Measurements from ENCODE around the gene REEP6.
"Not testable (repeated sequence)": the region's sequence is repeated elsewhere in the genome, so short reads cannot be mapped to it uniquely, and the experiment has no call there.

Gene REEP6

DNA sequence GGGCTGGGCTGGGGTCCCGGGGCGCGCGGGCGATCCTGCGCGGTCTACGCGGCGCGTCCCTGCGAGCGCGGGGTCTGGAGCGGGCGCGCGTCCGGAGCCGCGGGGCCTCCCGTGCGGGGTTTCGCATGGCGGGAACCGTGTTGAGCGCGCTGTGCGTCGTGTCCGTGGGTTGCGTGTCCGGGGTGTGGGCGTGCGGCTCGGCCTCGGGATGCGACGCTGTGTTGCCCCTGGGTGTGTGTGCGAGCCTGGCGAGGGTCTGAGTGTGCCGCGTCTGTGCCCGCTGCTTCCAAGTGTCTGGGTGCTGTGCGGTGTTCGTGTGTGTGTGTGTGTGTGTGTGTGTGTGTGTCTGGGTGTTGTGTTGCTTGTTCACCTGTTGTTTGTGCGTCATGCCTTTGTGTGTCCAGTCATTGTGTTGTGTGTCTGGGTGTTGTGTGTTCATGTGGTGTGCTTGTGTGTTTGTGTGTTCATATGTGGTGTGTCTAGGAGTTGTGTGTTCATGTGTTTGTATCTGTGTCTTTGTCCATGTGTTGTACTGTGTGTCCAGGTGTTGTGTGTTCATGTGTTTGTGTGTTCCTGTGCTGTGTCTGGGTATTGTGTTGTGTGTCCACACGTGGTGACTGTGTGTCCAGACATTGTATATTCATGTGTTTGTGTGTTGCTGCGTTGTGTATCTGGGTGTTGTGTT is 33.4 kb downstream of the REEP6 start:
- DNase-seq (ENCODE audit: low read depth), result no peak

DNA sequence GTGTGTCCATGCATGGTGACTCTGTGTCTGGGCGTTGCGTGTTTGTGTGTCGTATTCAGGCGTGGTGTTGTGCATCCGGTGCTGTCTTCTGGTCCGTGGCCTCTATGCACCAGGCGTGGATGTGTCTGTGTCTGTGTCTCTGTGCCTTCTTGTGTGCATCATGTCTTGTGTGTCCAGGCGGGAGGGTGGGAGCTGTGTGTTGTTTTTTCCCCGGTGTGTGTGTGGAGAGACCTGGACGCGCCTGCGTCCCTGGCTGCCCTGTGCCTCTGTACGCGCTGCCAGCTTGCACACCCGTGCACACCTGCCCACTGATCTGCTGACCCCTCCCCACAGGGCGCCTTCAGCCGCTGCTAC is 34.0 kb downstream of the REEP6 start:
- DNase-seq (ENCODE audit: low read depth), result no peak

DNA sequence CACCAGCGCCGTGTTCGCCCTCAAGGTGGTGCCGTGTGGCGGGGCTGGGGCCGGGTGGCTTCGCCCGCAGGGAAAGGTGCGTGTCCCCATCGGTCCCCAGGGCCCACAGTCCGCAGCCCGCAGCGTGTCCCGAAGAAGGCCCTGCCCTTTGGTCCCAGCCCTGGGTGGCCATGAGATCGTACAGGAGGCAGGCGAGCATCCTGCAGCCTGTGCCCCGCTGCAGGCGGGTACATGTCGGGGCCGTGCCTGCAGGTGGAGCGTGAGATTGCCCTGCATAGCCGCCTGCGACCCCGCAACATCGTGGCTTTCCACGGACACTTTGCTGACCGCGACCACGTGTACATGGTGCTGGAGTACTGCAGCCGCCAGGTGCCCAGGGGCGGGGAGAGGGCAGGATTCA is 34.4 kb downstream of the REEP6 start:
- no peak for DNase-seq (ENCODE audit: low read depth)

DNA sequence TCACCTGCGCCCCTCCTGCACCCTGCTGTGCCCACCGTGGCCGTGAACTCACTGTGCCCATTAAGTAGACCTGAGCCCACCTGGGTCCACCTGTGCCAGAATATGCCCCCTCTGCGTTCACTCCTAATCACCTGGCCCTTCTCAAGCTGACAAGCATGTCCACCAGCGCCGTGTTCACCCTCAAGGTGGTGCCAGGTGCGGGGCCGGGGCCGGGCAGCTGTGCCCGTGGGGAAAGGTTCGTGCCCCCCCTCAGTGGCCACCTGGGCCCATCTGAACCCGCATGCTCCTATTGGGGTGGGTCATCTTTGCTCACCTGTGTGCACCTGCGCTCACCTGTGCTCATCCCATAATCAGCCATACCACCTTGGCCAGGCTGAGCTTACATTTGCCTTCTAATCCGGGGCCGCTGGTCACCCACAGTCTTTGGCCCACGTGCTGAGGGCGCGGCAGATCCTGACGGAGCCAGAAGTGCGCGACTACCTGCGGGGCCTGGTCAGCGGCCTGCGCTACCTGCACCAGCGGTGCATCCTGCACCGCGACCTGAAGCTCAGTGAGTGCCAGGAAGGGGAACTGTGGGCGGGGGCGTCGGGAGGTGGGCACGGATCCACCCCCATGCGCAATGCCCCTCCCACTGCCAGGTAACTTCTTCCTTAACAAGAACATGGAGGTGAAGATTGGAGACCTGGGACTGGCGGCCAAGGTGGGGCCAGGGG is 35.2 kb downstream of the REEP6 start:
- DNase-seq (ENCODE audit: low read depth), result no peak

GRCh38 chr19:1526979-1527649 is 36.1 kb downstream of the REEP6 start:
- no peak for DNase-seq (ENCODE audit: low read depth)

DNA sequence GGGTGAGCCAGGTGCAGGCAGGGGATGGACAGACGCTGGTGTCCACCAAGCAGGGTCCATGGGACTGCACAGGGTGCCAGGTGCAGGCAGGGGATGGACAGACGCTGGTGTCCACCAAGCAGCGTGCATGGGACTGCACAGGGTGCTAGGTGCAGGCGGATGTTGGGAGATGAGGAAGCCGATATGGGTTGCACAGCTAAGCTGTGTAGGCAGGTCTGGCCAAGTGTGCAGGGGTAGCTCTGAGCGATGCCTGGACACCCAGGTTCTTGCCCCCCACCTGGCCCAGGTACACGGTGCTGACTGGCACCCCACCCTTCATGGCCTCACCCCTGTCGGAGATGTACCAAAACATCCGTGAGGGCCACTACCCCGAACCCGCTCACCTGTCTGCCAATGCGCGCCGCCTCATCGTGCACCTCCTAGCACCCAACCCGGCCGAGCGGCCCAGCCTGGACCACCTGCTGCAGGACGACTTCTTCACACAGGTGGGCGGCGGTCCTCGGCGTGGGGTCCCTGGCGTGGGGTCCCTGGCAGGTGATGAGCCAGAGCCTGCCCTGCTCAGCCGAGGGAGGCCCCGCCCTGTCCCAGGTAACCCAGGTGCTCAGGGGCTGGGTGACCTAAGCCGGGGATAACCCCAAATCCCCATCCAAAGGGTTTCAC is 36.8 kb downstream of the REEP6 start:
- DNase-seq (ENCODE audit: low read depth), result no peak

DNA sequence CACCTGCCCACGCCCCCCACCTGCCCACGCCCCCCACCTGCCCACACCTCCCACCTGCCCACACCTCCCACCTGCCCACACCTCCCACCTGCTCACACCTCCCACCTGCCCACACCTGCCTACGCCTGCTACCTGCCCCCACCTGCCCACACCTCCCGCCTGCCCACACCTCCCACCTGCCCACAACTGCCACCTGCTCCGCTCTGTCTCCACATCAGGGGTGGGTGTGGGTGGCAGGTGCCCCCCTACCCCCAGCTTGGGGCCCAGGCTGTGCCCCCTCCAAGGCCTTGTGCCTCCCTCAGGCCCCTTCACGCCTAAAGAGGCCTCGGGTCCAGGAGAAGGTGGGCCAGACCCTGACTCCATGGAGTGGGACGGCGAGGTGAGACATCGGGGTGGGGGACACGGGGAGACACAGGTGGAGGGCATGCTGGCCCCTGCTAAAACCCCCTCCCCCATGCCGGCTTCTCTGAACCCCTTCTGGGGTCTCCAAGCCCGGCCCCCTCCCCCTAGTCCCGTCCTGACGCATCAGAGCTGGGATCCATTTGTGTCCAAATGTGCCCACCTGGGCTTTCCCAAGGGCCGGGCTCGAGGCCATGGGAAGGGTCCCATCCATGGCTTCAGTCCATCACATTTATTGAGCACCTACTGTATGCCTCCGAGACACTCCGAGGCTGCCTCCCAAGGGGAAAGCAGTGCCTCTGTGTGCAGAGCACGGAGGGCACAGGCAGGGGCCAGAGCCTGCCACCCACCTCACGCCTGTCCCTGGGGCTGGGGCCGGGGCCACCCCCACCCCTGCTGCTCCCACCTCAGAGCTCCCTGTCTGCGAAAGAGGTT is 37.8 kb downstream of the REEP6 start:
- no peak for DNase-seq (ENCODE audit: low read depth)

DNA sequence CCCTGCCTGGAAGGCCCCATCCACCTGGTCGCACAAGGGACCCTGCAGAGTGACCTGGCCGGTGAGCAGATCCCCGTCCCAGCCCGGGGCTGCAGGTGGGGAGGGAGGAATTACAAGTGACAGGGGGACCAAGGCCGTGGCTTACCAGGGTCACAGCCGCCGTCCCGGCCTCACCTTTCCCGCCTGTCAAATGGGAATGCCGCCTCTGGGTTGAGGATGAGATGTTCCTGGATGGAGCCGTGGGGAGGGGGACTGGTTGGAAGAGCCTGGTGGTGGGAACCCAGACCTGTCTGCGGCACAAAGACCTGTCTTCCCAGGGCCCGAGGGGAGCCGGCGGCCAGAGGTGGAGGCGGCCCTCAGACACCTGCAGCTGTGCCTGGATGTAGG is 38.4 kb downstream of the REEP6 start:
- no peak for DNase-seq (ENCODE audit: low read depth)

- not testable (repeated sequence) for DNase-seq (ENCODE audit: low read depth)
These were observed 39.9 kb downstream of the REEP6 start for GRCh38 chr19:1530856-1531255.

- DNase-seq (ENCODE audit: low read depth), result no peak
These were observed 40.6 kb downstream of the REEP6 start for GRCh38 chr19:1531587-1531986.

GRCh38 chr19:1532003-1532402 is 41.0 kb downstream of the REEP6 start:
- DNase-seq (ENCODE audit: low read depth), result no peak

- no peak for DNase-seq (ENCODE audit: low read depth)
These were observed 42.6 kb downstream of the REEP6 start for GRCh38 chr19:1533510-1534150.

GRCh38 chr19:1534972-1535371 is 44.0 kb downstream of the REEP6 start:
- DNase-seq (ENCODE audit: low read depth), result no peak

GRCh38 chr19:1535699-1536098 is 44.7 kb downstream of the REEP6 start:
- DNase-seq (ENCODE audit: low read depth), result not testable (repeated sequence)

- DNase-seq (ENCODE audit: low read depth), result no peak
These were observed 48.0 kb downstream of the REEP6 start for GRCh38 chr19:1538978-1539377.

DNA sequence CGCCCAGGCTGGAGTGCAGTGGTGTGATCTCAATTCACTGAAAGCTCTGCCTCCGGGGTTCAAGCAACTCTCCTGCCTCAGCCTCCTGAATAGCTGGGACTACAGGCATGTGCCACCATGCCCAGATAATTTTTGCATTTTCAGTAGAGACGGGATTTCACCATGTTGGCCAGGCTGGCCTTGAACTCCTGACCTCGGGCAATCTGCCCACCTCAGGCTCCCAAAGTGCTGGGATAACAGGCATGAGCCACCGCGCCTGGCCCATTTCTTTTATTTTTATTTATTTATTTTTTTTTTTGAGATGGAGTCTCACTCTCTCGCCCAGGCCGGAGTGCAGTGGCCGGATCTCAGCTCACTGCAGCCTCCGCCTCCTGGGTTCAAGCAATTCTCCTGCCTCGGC is 48.8 kb downstream of the REEP6 start:
- DNase-seq (ENCODE audit: low read depth), result not testable (repeated sequence)

- DNase-seq (ENCODE audit: low read depth), result no peak
These were observed 49.5 kb downstream of the REEP6 start for GRCh38 chr19:1540365-1540925.

Measured in stromal cell of bone marrow (primary cell).